ENCODE measurements around the gene CDC42BPB.
"Not testable (repeated sequence)": the region's sequence is repeated elsewhere in the genome, so short reads cannot be mapped to it uniquely, and the experiment has no call there.

CDC42BPB gene

GRCh38 chr14:103056322-103057027 is 874 bp downstream of the CDC42BPB start:
- Mint-ChIP-seq H3K4me1 (ENCODE audit: low read depth) (peaks cover 3% of the 10 kb centered on the region), H3K4me3 (peak overlapping the region; percentile 64), H3K9me3 (no peaks in the 10 kb centered on the region), H3K27me3 (ENCODE audit: low read depth) (peaks cover 49% of the 10 kb centered on the region), H3K36me3 (ENCODE audit: low read depth) (no peaks in the 10 kb centered on the region), H3K27ac (peak overlapping the region; percentile 45)

GRCh38 chr14:103055695-103056094 is 1.7 kb downstream of the CDC42BPB start:
- Mint-ChIP-seq H3K9me3 (no peaks in the 10 kb centered on the region), H3K4me3 (peak overlapping the region; percentile 45), H3K27me3 (ENCODE audit: low read depth) (peaks cover 48% of the 10 kb centered on the region), H3K4me1 (ENCODE audit: low read depth) (peaks cover 3% of the 10 kb centered on the region), H3K36me3 (ENCODE audit: low read depth) (no peaks in the 10 kb centered on the region), H3K27ac (no peak overlapping the region)

GRCh38 chr14:103052407-103052806 is 4.9 kb downstream of the CDC42BPB start:
- Mint-ChIP-seq H3K36me3 (ENCODE audit: low read depth) (no peaks in the 10 kb centered on the region), H3K4me3 (no peak overlapping the region), H3K9me3 (no peaks in the 10 kb centered on the region), H3K27me3 (ENCODE audit: low read depth) (peaks cover 32% of the 10 kb centered on the region), H3K4me1 (ENCODE audit: low read depth) (no peaks in the 10 kb centered on the region), H3K27ac (no peak overlapping the region)

- Mint-ChIP-seq H3K9me3 (no peaks in the 10 kb centered on the region), H3K4me1 (ENCODE audit: low read depth) (no peaks in the 10 kb centered on the region), H3K27me3 (ENCODE audit: low read depth) (peaks cover 24% of the 10 kb centered on the region), H3K4me3 (no peak overlapping the region), H3K27ac (no peak overlapping the region), H3K36me3 (ENCODE audit: low read depth) (no peaks in the 10 kb centered on the region)
Observed at GRCh38 chr14:103050935-103051334, 6.4 kb downstream of the CDC42BPB start.

GRCh38 chr14:103047453-103047852 is 9.9 kb downstream of the CDC42BPB start:
- H3K4me1 Mint-ChIP-seq (ENCODE audit: low read depth); H3K4me3 Mint-ChIP-seq; H3K36me3 Mint-ChIP-seq (ENCODE audit: low read depth); H3K27ac Mint-ChIP-seq; H3K9me3 Mint-ChIP-seq: not testable (repeated sequence)
- H3K27me3 Mint-ChIP-seq (ENCODE audit: low read depth) = peaks cover 16% of the 10 kb centered on the region

GRCh38 chr14:103045371-103045869 is 11.9 kb downstream of the CDC42BPB start:
- Mint-ChIP-seq H3K36me3 (ENCODE audit: low read depth) (no peaks in the 10 kb centered on the region), H3K4me3 (no peak overlapping the region), H3K9me3 (peaks cover 6% of the 10 kb centered on the region), H3K27ac (no peak overlapping the region), H3K27me3 (ENCODE audit: low read depth) (peaks cover 16% of the 10 kb centered on the region), H3K4me1 (ENCODE audit: low read depth) (peaks cover 5% of the 10 kb centered on the region)

- peaks cover 6% of the 10 kb centered on the region for H3K9me3 Mint-ChIP-seq
- H3K4me3 Mint-ChIP-seq = no peak overlapping the region
- peaks cover 16% of the 10 kb centered on the region for H3K27me3 Mint-ChIP-seq (ENCODE audit: low read depth)
- H3K27ac Mint-ChIP-seq = no peak overlapping the region
- peaks cover 5% of the 10 kb centered on the region for H3K4me1 Mint-ChIP-seq (ENCODE audit: low read depth)
- H3K36me3 Mint-ChIP-seq (ENCODE audit: low read depth) = no peaks in the 10 kb centered on the region
Observed at GRCh38 chr14:103043257-103044015, 13.9 kb downstream of the CDC42BPB start.

GRCh38 chr14:103041464-103041863 is 15.9 kb downstream of the CDC42BPB start:
- H3K27ac Mint-ChIP-seq = no peak overlapping the region
- H3K4me1 Mint-ChIP-seq (ENCODE audit: low read depth) = peaks cover 5% of the 10 kb centered on the region
- H3K27me3 Mint-ChIP-seq (ENCODE audit: low read depth) = peaks cover 13% of the 10 kb centered on the region
- no peak overlapping the region for H3K4me3 Mint-ChIP-seq
- H3K36me3 Mint-ChIP-seq (ENCODE audit: low read depth) = no peaks in the 10 kb centered on the region
- H3K9me3 Mint-ChIP-seq = peaks cover 6% of the 10 kb centered on the region

- no peaks in the 10 kb centered on the region for H3K27me3 Mint-ChIP-seq (ENCODE audit: low read depth)
- no peaks in the 10 kb centered on the region for H3K36me3 Mint-ChIP-seq (ENCODE audit: low read depth)
- H3K4me1 Mint-ChIP-seq (ENCODE audit: low read depth) = peaks cover 2% of the 10 kb centered on the region
- no peak overlapping the region for H3K4me3 Mint-ChIP-seq
- no peaks in the 10 kb centered on the region for H3K9me3 Mint-ChIP-seq
- no peak overlapping the region for H3K27ac Mint-ChIP-seq
Observed at GRCh38 chr14:103033681-103034096, 23.7 kb downstream of the CDC42BPB start.

- no peak overlapping the region for H3K4me3 Mint-ChIP-seq
- H3K27ac Mint-ChIP-seq = no peak overlapping the region
- H3K27me3 Mint-ChIP-seq (ENCODE audit: low read depth) = no peaks in the 10 kb centered on the region
- H3K9me3 Mint-ChIP-seq = no peaks in the 10 kb centered on the region
- H3K4me1 Mint-ChIP-seq (ENCODE audit: low read depth) = peaks cover 2% of the 10 kb centered on the region
- H3K36me3 Mint-ChIP-seq (ENCODE audit: low read depth) = no peaks in the 10 kb centered on the region
Observed at GRCh38 chr14:103031956-103032355, 25.4 kb downstream of the CDC42BPB start.

- Mint-ChIP-seq H3K36me3 (ENCODE audit: low read depth) (no peaks in the 10 kb centered on the region), H3K4me1 (ENCODE audit: low read depth) (peaks cover 2% of the 10 kb centered on the region), H3K27me3 (ENCODE audit: low read depth) (no peaks in the 10 kb centered on the region), H3K9me3 (no peaks in the 10 kb centered on the region), H3K27ac (no peak overlapping the region), H3K4me3 (no peak overlapping the region)
Observed at GRCh38 chr14:103031566-103031911, 25.8 kb downstream of the CDC42BPB start.

GRCh38 chr14:103030741-103031565 is 26.4 kb downstream of the CDC42BPB start:
- Mint-ChIP-seq H3K9me3 (no peaks in the 10 kb centered on the region), H3K4me1 (ENCODE audit: low read depth) (peaks cover 2% of the 10 kb centered on the region), H3K27me3 (ENCODE audit: low read depth) (no peaks in the 10 kb centered on the region), H3K36me3 (ENCODE audit: low read depth) (no peaks in the 10 kb centered on the region), H3K27ac (no peak overlapping the region), H3K4me3 (no peak overlapping the region)

- H3K36me3 Mint-ChIP-seq (ENCODE audit: low read depth) = no peaks in the 10 kb centered on the region
- H3K27ac Mint-ChIP-seq = no peak overlapping the region
- no peaks in the 10 kb centered on the region for H3K9me3 Mint-ChIP-seq
- peaks cover 4% of the 10 kb centered on the region for H3K27me3 Mint-ChIP-seq (ENCODE audit: low read depth)
- peaks cover 2% of the 10 kb centered on the region for H3K4me1 Mint-ChIP-seq (ENCODE audit: low read depth)
- no peak overlapping the region for H3K4me3 Mint-ChIP-seq
Observed at GRCh38 chr14:103029936-103030335, 27.4 kb downstream of the CDC42BPB start.

- peaks cover 2% of the 10 kb centered on the region for H3K4me1 Mint-ChIP-seq (ENCODE audit: low read depth)
- H3K36me3 Mint-ChIP-seq (ENCODE audit: low read depth) = no peaks in the 10 kb centered on the region
- H3K9me3 Mint-ChIP-seq = no peaks in the 10 kb centered on the region
- H3K27me3 Mint-ChIP-seq (ENCODE audit: low read depth) = peaks cover 7% of the 10 kb centered on the region
- no peak overlapping the region for H3K4me3 Mint-ChIP-seq
- H3K27ac Mint-ChIP-seq = no peak overlapping the region
Observed at GRCh38 chr14:103028772-103029171, 28.6 kb downstream of the CDC42BPB start.
